WTC11 (cell line): Measurements from ENCODE around the gene FRYL. TPM values are rescaled to one million over a fixed set of nuclear protein-coding genes. Genes with fewer than 3 reads are reported as not detected.
"Not testable (repeated sequence)": the region's sequence is repeated elsewhere in the genome, so short reads cannot be mapped to it uniquely, and the experiment has no call there.

Experiments used
- ATAC-seq: fragments of 200-7000 bp; cut with Tn5 transposase; 2 replicates; pipeline ENCODE4 v1.10.0; 2021; ENCODE audit warnings: mild to moderate bottlenecking, moderate library complexity
- CTCF ChIA-PET: fragments of 300-600 bp; sonication (Branson Sonifier 250); formaldehyde crosslinking; loops from one replicate; lab custom pipeline; 2021; ENCODE audit warnings: antibody characterized with exemption; lab: Charles Lee
- POLR2A ChIA-PET: fragments of 350-600 bp; sonication (Branson Sonifier 250); formaldehyde crosslinking; loops from one replicate; lab custom pipeline; 2021; ENCODE audit warnings: antibody characterized with exemption; lab: Charles Lee
- DNase-seq: peaks from one replicate; pipeline ENCODE4 v3.0.0; 2021; ENCODE audit warnings: low spot score
- H3K27ac Mint-ChIP-seq: 2 replicates; pipeline ENCODE4 v1.8.0; 2021; ENCODE audit warnings: mixed read lengths
- H3K27me3 Mint-ChIP-seq: 2 replicates; pipeline ENCODE4 v1.8.0; 2021; ENCODE audit warnings: low read depth, mild to moderate bottlenecking, moderate library complexity, mixed read lengths
- H3K36me3 Mint-ChIP-seq: 2 replicates; pipeline ENCODE4 v1.8.0; 2021; ENCODE audit warnings: mixed read lengths
- H3K4me1 Mint-ChIP-seq: 2 replicates; pipeline ENCODE4 v1.8.0; 2022; ENCODE audit warnings: mixed read lengths
- H3K4me3 Mint-ChIP-seq: 2 replicates; pipeline ENCODE4 v1.8.0; 2021; ENCODE audit warnings: mild to moderate bottlenecking, moderate library complexity, mixed read lengths
- H3K9me3 Mint-ChIP-seq: 2 replicates; pipeline ENCODE4 v1.8.0; 2021; ENCODE audit warnings: mixed read lengths
- CBFB ChIP-seq: sonication (generic); formaldehyde crosslinking; IDR thresholded peaks from 2 replicates; pipeline ENCODE4 v1.8.1; 2022; ENCODE audit warnings: mild to moderate bottlenecking, low read depth, missing genetic modification reagents
- FOXJ3 ChIP-seq: sonication (generic); formaldehyde crosslinking; IDR thresholded peaks from 2 replicates; pipeline ENCODE4 v1.9.0; 2021; ENCODE audit warnings: missing genetic modification reagents, mild to moderate bottlenecking, borderline replicate concordance
- FOXP1 ChIP-seq: sonication (generic); formaldehyde crosslinking; IDR thresholded peaks from 2 replicates; pipeline ENCODE4 v1.8.0; 2022; ENCODE audit warnings: missing genetic modification reagents, mild to moderate bottlenecking, moderate library complexity, borderline replicate concordance
- MXD4 ChIP-seq: fragments of 250-450 bp; sonication (Bioruptor Pico); IDR thresholded peaks from 2 replicates; pipeline ENCODE4 v1.8.0; 2021; ENCODE audit warnings: mild to moderate bottlenecking, moderate library complexity, borderline replicate concordance
- PRRX2 ChIP-seq: fragments of 250-450 bp; sonication (Bioruptor Pico); IDR thresholded peaks from 2 replicates; pipeline ENCODE4 v1.8.0; 2021; ENCODE audit warnings: mild to moderate bottlenecking
- RELA ChIP-seq: sonication (generic); formaldehyde crosslinking; IDR thresholded peaks from 2 replicates; pipeline ENCODE4 v1.8.1; 2022; ENCODE audit warnings: missing genetic modification reagents, mild to moderate bottlenecking, borderline replicate concordance
- ZNF263 ChIP-seq: sonication (generic); formaldehyde crosslinking; IDR thresholded peaks from 2 replicates; pipeline ENCODE4 v1.8.1; 2022; ENCODE audit warnings: low read depth, mild to moderate bottlenecking, moderate library complexity, missing genetic modification reagents
- ZNF317 ChIP-seq: sonication (generic); formaldehyde crosslinking; IDR thresholded peaks from 2 replicates; pipeline ENCODE4 v1.8.1; 2023; ENCODE audit warnings: low read depth, mild to moderate bottlenecking, moderate library complexity, missing genetic modification reagents, borderline replicate concordance
- total RNA-seq: library from RNA; stranded (reverse); gene quantifications from 3 replicates; pipeline ENCODE4 v1.2.3, GENCODE V29; 2021
- TF ChIP-seq, protein P1 (sequence below): sonication (generic); formaldehyde crosslinking; IDR thresholded peaks from 2 replicates; pipeline ENCODE4 v1.8.0; 2022; ENCODE audit warnings: mild to moderate bottlenecking, missing genetic modification reagents
- TF ChIP-seq, protein P2 (sequence below): sonication (generic); formaldehyde crosslinking; IDR thresholded peaks from 2 replicates; pipeline ENCODE4 v1.8.0; 2023; ENCODE audit warnings: missing genetic modification reagents, mild to moderate bottlenecking, borderline replicate concordance
- TF ChIP-seq, protein P3 (sequence below): sonication (generic); formaldehyde crosslinking; IDR thresholded peaks from 2 replicates; pipeline ENCODE4 v1.8.1; 2023; ENCODE audit warnings: mild to moderate bottlenecking, missing genetic modification reagents, moderate library complexity
- TF ChIP-seq, protein P4 (sequence below): sonication (generic); formaldehyde crosslinking; IDR thresholded peaks from 2 replicates; pipeline ENCODE4 v1.8.0; 2022; ENCODE audit warnings: mild to moderate bottlenecking, missing genetic modification reagents
- TF ChIP-seq, protein P5 (sequence below): sonication (generic); formaldehyde crosslinking; IDR thresholded peaks from 2 replicates; pipeline ENCODE4 v1.8.1; 2022; ENCODE audit warnings: missing genetic modification reagents, borderline replicate concordance
- TF ChIP-seq, protein P6 (sequence below): sonication (generic); formaldehyde crosslinking; conservative IDR thresholded peaks from 2 replicates; pipeline ENCODE4 v1.8.1; 2022; ENCODE audit warnings: mild to moderate bottlenecking, missing genetic modification reagents
- TF ChIP-seq, protein P7 (sequence below): fragments of 250-450 bp; sonication (Bioruptor Pico); IDR thresholded peaks from 2 replicates; pipeline ENCODE4 v2.1.2; 2022; ENCODE audit warnings: mild to moderate bottlenecking, moderate library complexity
- TF ChIP-seq, protein P8 (sequence below): fragments of 200-600 bp; IDR thresholded peaks from 2 replicates; pipeline ENCODE4 v1.8.0; 2022; ENCODE audit warnings: antibody characterized with exemption
- TF ChIP-seq, protein P9 (sequence below): sonication (generic); formaldehyde crosslinking; IDR thresholded peaks from 2 replicates; pipeline ENCODE4 v1.8.1; 2022; ENCODE audit warnings: mild to moderate bottlenecking, moderate library complexity, missing genetic modification reagents

FRYL gene
- total RNA-seq, 1 experiment from 2014 or later: 38.7 TPM

DNA sequence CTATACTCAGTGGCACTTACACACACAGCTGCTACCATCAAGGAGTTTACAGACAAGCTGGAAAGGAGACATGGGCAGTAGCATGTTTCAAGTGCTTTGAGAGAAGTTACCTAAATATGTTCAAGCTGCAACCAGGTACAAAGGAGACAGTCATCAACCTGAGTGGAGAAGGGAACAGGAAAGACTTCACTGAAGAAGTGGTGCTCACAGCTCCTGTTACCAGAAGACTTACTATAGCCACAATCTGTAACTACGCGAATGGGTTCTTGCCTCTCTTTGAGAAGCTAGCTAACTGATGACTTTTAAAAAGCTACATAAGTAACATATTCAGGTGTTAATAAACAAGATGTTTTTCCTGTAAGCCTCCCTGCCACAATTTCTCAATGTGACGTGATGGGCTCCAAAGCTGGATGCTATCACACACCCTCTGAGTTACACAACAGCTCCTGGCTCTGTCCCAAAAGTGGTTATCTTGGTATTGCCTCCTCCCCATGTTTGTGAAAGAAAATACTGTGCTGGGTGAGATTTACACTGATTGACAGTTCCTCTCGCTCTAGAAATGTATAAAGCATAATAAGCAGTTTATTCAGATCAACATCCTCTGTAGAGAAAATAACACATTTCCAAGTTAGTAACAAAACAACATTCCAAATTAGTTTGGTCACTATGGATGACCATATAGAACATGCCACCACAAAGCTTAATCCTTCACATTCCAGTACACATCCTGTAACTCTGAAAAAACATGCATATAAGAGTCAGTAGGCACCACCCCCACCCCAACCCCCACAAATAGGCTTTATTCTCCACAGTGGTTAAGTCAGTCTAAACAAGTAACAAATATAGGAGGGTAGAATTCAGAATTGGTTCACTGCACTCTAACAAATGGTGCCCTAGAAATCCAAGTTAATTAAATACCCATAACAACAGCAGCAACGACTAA is 81.8 kb downstream of the FRYL start:
- H3K4me3 Mint-ChIP-seq: no peak overlapping the region
- no peaks in the 10 kb centered on the region for H3K9me3 Mint-ChIP-seq
- CTCF ChIA-PET: interaction anchor here (1.0 to 1.9 kb wide), 3 partner anchors 119 to 246 kb away, joined by 4 to 5 read pairs (median 4); no protein-coding TSS in a partner anchor
- TF ChIP-seq RELA (CRISPR knock-in tag): no peak
- TF ChIP-seq CBFB (CRISPR knock-in tag): no peak
- TF ChIP-seq, protein P1, sequence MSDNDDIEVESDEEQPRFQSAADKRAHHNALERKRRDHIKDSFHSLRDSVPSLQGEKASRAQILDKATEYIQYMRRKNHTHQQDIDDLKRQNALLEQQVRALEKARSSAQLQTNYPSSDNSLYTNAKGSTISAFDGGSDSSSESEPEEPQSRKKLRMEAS (CRISPR knock-in tag): no peak
- TF ChIP-seq PRRX2 (CRISPR knock-in tag): no peak
- TF ChIP-seq, protein P2, sequence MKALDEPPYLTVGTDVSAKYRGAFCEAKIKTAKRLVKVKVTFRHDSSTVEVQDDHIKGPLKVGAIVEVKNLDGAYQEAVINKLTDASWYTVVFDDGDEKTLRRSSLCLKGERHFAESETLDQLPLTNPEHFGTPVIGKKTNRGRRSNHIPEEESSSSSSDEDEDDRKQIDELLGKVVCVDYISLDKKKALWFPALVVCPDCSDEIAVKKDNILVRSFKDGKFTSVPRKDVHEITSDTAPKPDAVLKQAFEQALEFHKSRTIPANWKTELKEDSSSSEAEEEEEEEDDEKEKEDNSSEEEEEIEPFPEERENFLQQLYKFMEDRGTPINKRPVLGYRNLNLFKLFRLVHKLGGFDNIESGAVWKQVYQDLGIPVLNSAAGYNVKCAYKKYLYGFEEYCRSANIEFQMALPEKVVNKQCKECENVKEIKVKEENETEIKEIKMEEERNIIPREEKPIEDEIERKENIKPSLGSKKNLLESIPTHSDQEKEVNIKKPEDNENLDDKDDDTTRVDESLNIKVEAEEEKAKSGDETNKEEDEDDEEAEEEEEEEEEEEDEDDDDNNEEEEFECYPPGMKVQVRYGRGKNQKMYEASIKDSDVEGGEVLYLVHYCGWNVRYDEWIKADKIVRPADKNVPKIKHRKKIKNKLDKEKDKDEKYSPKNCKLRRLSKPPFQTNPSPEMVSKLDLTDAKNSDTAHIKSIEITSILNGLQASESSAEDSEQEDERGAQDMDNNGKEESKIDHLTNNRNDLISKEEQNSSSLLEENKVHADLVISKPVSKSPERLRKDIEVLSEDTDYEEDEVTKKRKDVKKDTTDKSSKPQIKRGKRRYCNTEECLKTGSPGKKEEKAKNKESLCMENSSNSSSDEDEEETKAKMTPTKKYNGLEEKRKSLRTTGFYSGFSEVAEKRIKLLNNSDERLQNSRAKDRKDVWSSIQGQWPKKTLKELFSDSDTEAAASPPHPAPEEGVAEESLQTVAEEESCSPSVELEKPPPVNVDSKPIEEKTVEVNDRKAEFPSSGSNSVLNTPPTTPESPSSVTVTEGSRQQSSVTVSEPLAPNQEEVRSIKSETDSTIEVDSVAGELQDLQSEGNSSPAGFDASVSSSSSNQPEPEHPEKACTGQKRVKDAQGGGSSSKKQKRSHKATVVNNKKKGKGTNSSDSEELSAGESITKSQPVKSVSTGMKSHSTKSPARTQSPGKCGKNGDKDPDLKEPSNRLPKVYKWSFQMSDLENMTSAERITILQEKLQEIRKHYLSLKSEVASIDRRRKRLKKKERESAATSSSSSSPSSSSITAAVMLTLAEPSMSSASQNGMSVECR (CRISPR knock-in tag): no peak
- TF ChIP-seq FOXP1 (CRISPR knock-in tag): no peak
- no peak for TF ChIP-seq ZNF317 (CRISPR knock-in tag)
- TF ChIP-seq, protein P3, sequence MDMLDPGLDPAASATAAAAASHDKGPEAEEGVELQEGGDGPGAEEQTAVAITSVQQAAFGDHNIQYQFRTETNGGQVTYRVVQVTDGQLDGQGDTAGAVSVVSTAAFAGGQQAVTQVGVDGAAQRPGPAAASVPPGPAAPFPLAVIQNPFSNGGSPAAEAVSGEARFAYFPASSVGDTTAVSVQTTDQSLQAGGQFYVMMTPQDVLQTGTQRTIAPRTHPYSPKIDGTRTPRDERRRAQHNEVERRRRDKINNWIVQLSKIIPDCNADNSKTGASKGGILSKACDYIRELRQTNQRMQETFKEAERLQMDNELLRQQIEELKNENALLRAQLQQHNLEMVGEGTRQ (CRISPR knock-in tag): no peak
- no peak for TF ChIP-seq ZNF263 (CRISPR knock-in tag)
- TF ChIP-seq, protein P4, sequence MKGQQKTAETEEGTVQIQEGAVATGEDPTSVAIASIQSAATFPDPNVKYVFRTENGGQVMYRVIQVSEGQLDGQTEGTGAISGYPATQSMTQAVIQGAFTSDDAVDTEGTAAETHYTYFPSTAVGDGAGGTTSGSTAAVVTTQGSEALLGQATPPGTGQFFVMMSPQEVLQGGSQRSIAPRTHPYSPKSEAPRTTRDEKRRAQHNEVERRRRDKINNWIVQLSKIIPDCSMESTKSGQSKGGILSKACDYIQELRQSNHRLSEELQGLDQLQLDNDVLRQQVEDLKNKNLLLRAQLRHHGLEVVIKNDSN (CRISPR knock-in tag): no peak
- TF ChIP-seq, protein P5, sequence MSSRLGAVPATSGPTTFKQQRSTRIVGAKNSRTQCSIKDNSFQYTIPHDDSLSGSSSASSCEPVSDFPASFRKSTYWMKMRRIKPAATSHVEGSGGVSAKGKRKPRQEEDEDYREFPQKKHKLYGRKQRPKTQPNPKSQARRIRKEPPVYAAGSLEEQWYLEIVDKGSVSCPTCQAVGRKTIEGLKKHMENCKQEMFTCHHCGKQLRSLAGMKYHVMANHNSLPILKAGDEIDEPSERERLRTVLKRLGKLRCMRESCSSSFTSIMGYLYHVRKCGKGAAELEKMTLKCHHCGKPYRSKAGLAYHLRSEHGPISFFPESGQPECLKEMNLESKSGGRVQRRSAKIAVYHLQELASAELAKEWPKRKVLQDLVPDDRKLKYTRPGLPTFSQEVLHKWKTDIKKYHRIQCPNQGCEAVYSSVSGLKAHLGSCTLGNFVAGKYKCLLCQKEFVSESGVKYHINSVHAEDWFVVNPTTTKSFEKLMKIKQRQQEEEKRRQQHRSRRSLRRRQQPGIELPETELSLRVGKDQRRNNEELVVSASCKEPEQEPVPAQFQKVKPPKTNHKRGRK (CRISPR knock-in tag): no peak
- TF ChIP-seq, protein P6, sequence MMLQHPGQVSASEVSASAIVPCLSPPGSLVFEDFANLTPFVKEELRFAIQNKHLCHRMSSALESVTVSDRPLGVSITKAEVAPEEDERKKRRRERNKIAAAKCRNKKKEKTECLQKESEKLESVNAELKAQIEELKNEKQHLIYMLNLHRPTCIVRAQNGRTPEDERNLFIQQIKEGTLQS (CRISPR knock-in tag): no peak
- TF ChIP-seq, protein P7, sequence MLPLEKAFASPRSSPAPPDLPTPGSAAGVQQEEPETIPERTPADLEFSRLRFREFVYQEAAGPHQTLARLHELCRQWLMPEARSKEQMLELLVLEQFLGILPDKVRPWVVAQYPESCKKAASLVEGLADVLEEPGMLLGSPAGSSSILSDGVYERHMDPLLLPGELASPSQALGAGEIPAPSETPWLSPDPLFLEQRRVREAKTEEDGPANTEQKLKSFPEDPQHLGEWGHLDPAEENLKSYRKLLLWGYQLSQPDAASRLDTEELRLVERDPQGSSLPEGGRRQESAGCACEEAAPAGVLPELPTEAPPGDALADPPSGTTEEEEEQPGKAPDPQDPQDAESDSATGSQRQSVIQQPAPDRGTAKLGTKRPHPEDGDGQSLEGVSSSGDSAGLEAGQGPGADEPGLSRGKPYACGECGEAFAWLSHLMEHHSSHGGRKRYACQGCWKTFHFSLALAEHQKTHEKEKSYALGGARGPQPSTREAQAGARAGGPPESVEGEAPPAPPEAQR (CRISPR knock-in tag): no peak
- TF ChIP-seq FOXJ3: no peak
- TF ChIP-seq, protein P8, sequence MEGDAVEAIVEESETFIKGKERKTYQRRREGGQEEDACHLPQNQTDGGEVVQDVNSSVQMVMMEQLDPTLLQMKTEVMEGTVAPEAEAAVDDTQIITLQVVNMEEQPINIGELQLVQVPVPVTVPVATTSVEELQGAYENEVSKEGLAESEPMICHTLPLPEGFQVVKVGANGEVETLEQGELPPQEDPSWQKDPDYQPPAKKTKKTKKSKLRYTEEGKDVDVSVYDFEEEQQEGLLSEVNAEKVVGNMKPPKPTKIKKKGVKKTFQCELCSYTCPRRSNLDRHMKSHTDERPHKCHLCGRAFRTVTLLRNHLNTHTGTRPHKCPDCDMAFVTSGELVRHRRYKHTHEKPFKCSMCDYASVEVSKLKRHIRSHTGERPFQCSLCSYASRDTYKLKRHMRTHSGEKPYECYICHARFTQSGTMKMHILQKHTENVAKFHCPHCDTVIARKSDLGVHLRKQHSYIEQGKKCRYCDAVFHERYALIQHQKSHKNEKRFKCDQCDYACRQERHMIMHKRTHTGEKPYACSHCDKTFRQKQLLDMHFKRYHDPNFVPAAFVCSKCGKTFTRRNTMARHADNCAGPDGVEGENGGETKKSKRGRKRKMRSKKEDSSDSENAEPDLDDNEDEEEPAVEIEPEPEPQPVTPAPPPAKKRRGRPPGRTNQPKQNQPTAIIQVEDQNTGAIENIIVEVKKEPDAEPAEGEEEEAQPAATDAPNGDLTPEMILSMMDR: no peak
- TF ChIP-seq, protein P9, sequence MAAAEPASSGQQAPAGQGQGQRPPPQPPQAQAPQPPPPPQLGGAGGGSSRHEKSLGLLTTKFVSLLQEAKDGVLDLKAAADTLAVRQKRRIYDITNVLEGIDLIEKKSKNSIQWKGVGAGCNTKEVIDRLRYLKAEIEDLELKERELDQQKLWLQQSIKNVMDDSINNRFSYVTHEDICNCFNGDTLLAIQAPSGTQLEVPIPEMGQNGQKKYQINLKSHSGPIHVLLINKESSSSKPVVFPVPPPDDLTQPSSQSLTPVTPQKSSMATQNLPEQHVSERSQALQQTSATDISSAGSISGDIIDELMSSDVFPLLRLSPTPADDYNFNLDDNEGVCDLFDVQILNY (CRISPR knock-in tag): no peak
- no peak for TF ChIP-seq MXD4 (CRISPR knock-in tag)
- H3K4me1 Mint-ChIP-seq: peaks cover 55% of the 10 kb centered on the region
- ATAC-seq (no peak), DNase-seq (no peak)
- POLR2A ChIA-PET: interaction anchor here (0.6 kb wide), 1 partner anchor 40 kb away, joined by 4 read pairs; no protein-coding TSS in a partner anchor
- H3K36me3 Mint-ChIP-seq: no peaks in the 10 kb centered on the region
- H3K27ac Mint-ChIP-seq: peak overlapping the region; percentile 58
- H3K27me3 Mint-ChIP-seq: no peaks in the 10 kb centered on the region; the same call in 1 of the 2 replicates

DNA sequence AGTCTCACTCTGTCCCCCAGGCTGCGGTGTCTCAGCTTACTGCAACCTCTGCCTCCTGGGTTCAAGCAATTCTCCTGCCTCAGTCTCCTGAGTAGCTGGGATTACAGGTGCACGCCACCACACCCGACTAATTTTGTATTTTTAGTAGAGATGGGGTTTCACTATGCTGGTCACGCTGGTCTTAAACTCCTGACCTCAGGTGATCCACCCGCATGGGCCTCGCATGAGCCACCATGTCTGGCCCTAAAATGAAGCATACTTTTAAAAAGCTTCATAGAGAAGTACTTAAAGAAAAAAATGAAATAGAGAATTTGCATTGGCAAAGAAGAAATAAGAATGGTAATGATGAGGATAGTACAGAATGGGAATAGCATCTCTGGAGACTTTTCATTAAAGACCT is 82.6 kb downstream of the FRYL start:
- H3K4me1 Mint-ChIP-seq: peaks cover 56% of the 10 kb centered on the region
- not testable (repeated sequence) for DNase-seq, H3K36me3 Mint-ChIP-seq, ATAC-seq, H3K9me3 Mint-ChIP-seq, H3K4me3 Mint-ChIP-seq, H3K27me3 Mint-ChIP-seq
- POLR2A ChIA-PET: interaction anchor here (0.6 kb wide), 1 partner anchor 39 kb away, joined by 4 read pairs; no protein-coding TSS in a partner anchor
- H3K27ac Mint-ChIP-seq: peak overlapping the region; percentile 32; the same call in 1 of the 2 replicates
- CTCF ChIA-PET: interaction anchor here (1.1 kb wide), 1 partner anchor 119 kb away, joined by 4 read pairs; no protein-coding TSS in a partner anchor
